Natural killer cell (primary cell): ENCODE measurements around the gene TSPAN33. TPM values are rescaled to one million over a fixed set of nuclear protein-coding genes. Genes with fewer than 3 reads are reported as not detected.

Source experiments
- ATAC-seq, 3 donors: fragments of 150-1000 bp in 2 of 3; fragments of 200-7000 bp in 1 of 3; cut with Tn5 transposase; 1 replicate in 1 of 3; 2 replicates in 2 of 3; pipeline ENCODE4 v1.10.0; 2021; ENCODE audit warnings: mild to moderate bottlenecking in 2 of 3, moderate library complexity in 2 of 3
- DNase-seq, 2 donors: peaks; one replicate each; pipeline versions ENCODE4 v3.0.0 to v3.0.0-alpha.2; 2013 to 2021; ENCODE audit warnings: mixed read lengths in 1 of 2
- H3K27ac ChIP-seq: one replicate; pipeline ENCODE4 v1.5.1; 2013; ENCODE audit warnings: mild to moderate bottlenecking, low read length
- H3K27me3 ChIP-seq: one replicate; pipeline ENCODE4 v1.6.1; 2013; ENCODE audit warnings: low read length; ENCODE audit not compliant: control insufficient read depth, insufficient read depth
- H3K36me3 ChIP-seq: one replicate; pipeline ENCODE4 v1.6.1; 2013; ENCODE audit warnings: low read length; ENCODE audit not compliant: control insufficient read depth, insufficient read depth
- H3K4me1 ChIP-seq: one replicate; pipeline ENCODE4 v1.6.1; 2013; ENCODE audit warnings: low read length; ENCODE audit not compliant: control insufficient read depth, insufficient read depth
- H3K4me3 ChIP-seq: one replicate; pipeline ENCODE4 v1.5.1; 2013; ENCODE audit warnings: low read length
- H3K9me3 ChIP-seq: one replicate; pipeline ENCODE4 v1.6.1; 2013; ENCODE audit warnings: low read length; ENCODE audit not compliant: control insufficient read depth, insufficient read depth
- H3K27ac Mint-ChIP-seq, 2 donors: one replicate each; pipeline ENCODE4 v1.8.0; 2022; ENCODE audit warnings: mild to moderate bottlenecking in 2 of 2, mixed read lengths in 2 of 2, moderate library complexity in 1 of 2
- H3K27me3 Mint-ChIP-seq, 2 donors: one replicate each; pipeline ENCODE4 v1.8.0; 2022; ENCODE audit warnings: low read depth in 2 of 2, mixed read lengths in 2 of 2
- H3K36me3 Mint-ChIP-seq: one replicate; pipeline ENCODE4 v1.8.0; 2022; ENCODE audit warnings: mixed read lengths
- H3K4me1 Mint-ChIP-seq, 2 donors: one replicate each; pipeline ENCODE4 v1.8.0; 2022; ENCODE audit warnings: mixed read lengths in 2 of 2
- H3K4me3 Mint-ChIP-seq: one replicate; pipeline ENCODE4 v1.8.0; 2022; ENCODE audit warnings: mild to moderate bottlenecking, moderate library complexity, mixed read lengths
- H3K9me3 Mint-ChIP-seq, 2 donors: one replicate each; pipeline ENCODE4 v1.8.0; 2022; ENCODE audit warnings: mixed read lengths in 2 of 2
- WGBS: methylation state at CpG from one replicate; pipeline ENCODE4 v1.1.7; 2013; ENCODE audit warnings: missing lambda C conversion rate; ENCODE audit not compliant: insufficient coverage; 5-methylcytosine and 5-hydroxymethylcytosine counted together
- intact Hi-C: fragments of 100-400 bp; cut with micrococcal nuclease; formaldehyde crosslinking; loops from one replicate; pipeline ENCODE4 v1.14.2; 2022
- total RNA-seq, 4 donors: library from RNA; stranded (reverse); fragments of 120-200 nt in 1 of 4; gene quantifications; one replicate each; pipeline versions ENCODE4 v1.2.3 to v1.2.4, GENCODE V29; 2013 to 2022
- TF ChIP-seq, protein P1 (sequence below): fragments of 200-600 bp; IDR thresholded peaks from one replicate; pipeline ENCODE4 v1.8.0; 2022; ENCODE audit warnings: antibody characterized with exemption

The TSPAN33 gene
- total RNA-seq, 3 donors from 2014 or later (not counting 1 experiment from before 2014, with no cell fraction given), result 4.0 to 7.2 (median 5.1) TPM

DNA sequence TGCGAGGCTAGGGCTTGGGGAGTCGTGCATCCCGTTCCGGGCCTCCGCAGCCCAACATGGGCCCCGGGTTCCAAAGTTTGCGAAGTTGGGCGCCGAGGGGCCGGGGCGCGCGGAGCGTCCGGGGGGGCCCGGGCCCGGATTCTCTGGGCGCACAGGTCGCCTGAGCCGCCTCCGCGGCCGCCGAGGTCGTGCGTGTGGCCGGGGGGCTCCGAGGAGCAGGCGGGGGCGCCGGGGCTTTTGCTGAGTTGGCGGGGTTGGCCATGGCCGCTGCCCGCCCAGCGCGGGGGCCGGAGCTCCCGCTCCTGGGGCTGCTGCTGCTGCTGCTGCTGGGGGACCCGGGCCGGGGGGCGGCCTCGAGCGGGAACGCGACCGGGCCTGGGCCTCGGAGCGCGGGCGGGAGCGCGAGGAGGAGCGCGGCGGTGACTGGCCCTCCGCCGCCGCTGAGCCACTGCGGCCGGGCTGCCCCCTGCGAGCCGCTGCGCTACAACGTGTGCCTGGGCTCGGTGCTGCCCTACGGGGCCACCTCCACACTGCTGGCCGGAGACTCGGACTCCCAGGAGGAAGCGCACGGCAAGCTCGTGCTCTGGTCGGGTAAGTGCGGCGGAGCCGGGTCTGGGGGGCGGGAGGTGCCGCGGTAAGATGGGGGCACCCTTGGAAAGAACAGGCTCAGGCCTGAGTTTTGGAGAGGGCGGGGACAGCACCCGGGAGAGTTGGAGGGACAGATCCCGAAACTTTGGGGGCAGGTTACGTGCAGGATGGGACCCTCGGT, 44.6 kb downstream of the TSPAN33 start:
- Histone ChIP-seq H3K4me3 (no peak overlapping the region), H3K4me1 (peaks cover 14% of the 10 kb centered on the region), H3K9me3 (no peaks in the 10 kb centered on the region), H3K27ac (no peak overlapping the region), H3K36me3 (no peaks in the 10 kb centered on the region), H3K27me3 (peaks cover 15% of the 10 kb centered on the region)
- no peaks in the 10 kb centered on the region for H3K9me3 Mint-ChIP-seq
- DNase-seq (no peak), ATAC-seq (peak; percentile 18 to 50 (median 22))
- no peaks in the 10 kb centered on the region for H3K36me3 Mint-ChIP-seq
- TF ChIP-seq, protein P1, sequence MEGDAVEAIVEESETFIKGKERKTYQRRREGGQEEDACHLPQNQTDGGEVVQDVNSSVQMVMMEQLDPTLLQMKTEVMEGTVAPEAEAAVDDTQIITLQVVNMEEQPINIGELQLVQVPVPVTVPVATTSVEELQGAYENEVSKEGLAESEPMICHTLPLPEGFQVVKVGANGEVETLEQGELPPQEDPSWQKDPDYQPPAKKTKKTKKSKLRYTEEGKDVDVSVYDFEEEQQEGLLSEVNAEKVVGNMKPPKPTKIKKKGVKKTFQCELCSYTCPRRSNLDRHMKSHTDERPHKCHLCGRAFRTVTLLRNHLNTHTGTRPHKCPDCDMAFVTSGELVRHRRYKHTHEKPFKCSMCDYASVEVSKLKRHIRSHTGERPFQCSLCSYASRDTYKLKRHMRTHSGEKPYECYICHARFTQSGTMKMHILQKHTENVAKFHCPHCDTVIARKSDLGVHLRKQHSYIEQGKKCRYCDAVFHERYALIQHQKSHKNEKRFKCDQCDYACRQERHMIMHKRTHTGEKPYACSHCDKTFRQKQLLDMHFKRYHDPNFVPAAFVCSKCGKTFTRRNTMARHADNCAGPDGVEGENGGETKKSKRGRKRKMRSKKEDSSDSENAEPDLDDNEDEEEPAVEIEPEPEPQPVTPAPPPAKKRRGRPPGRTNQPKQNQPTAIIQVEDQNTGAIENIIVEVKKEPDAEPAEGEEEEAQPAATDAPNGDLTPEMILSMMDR, result no peak
- no peak overlapping the region for H3K27ac Mint-ChIP-seq
- intact Hi-C loops, result no loop called here
- peaks cover 39 to 44% of the 10 kb centered on the region in 2 donors for H3K27me3 Mint-ChIP-seq
- peak overlapping the region; percentile 84 for H3K4me3 Mint-ChIP-seq
- peaks cover 5 to 7% of the 10 kb centered on the region in 2 donors for H3K4me1 Mint-ChIP-seq
- 2% methylated on average over 83 of the region's 83 CpGs for WGBS

DNA sequence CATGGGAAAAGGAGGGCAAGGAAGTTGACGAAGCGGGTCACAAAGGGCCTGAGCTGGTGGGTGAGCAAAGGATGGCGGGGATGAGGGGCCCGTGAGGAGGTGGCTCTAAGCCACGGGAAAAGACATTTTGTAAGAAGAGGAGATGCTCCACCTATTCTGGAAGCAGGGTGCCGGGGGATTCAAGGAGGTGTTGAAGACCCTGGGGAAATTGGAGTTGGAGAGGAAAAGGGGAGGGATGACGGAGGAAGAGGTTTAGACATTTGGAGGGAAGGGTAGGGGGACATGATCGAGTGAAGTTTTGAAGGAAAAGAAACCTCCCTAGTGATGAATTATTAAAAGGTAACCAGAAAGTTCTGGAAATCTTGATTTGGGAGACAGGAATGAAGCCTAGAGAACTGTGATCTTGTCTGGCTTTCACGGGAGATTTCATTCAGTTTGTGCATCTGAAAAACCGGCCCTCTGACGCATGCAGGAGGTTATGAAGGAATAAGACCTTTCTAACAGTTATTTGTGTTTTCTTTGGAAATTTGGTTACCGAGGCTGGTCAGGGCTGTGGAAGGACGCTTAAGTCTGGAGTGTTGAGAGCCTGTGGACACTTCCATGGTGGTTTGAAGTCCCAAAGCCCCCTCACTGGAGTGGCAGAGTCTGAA, 45.3 kb downstream of the TSPAN33 start:
- DNase-seq (no peak), ATAC-seq (no peak)
- Histone ChIP-seq H3K4me3 (no peak overlapping the region), H3K4me1 (peaks cover 14% of the 10 kb centered on the region), H3K9me3 (no peaks in the 10 kb centered on the region), H3K27ac (no peak overlapping the region), H3K27me3 (peaks cover 15% of the 10 kb centered on the region), H3K36me3 (no peaks in the 10 kb centered on the region)
- Mint-ChIP-seq H3K36me3 (no peaks in the 10 kb centered on the region), H3K4me1 (peaks cover 5 to 7% of the 10 kb centered on the region in 2 donors), H3K4me3 (peak overlapping the region; percentile 84), H3K27me3 (peaks cover 39 to 44% of the 10 kb centered on the region in 2 donors), H3K27ac (no peak overlapping the region), H3K9me3 (no peaks in the 10 kb centered on the region)
- intact Hi-C loops, result no loop called here
- TF ChIP-seq, protein P1, result no peak
- WGBS, result 66% methylated on average over 13 of the region's 13 CpGs

DNA sequence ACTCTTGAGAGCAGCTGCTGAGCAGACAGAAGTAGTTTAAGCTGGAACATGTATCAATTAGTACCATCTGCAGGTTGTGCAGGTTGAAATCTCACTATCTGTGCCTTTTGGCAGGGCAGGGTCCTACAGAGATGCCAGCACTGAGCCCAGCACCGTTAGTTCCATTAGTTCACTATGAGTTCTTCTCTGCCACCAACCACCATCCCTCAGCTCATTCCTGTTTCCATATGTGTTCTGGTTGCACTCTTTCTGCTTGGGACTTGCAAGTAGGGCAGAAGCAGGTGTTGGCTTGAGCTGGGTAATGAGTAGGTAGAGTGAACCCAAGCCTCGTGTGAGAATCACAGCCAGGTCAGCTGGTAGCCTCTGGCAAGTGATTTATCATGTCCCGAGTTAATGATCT, 46.8 kb downstream of the TSPAN33 start:
- no peaks in the 10 kb centered on the region for H3K9me3 Mint-ChIP-seq
- peaks cover 39 to 44% of the 10 kb centered on the region in 2 donors for H3K27me3 Mint-ChIP-seq
- Histone ChIP-seq H3K9me3 (no peaks in the 10 kb centered on the region), H3K27me3 (peaks cover 15% of the 10 kb centered on the region), H3K27ac (no peak overlapping the region), H3K36me3 (no peaks in the 10 kb centered on the region), H3K4me1 (peaks cover 14% of the 10 kb centered on the region), H3K4me3 (no peak overlapping the region)
- WGBS, result 98% methylated on average over 3 of the region's 3 CpGs
- TF ChIP-seq, protein P1, result no peak
- intact Hi-C loops, result no loop called here
- peaks cover 5 to 7% of the 10 kb centered on the region in 2 donors for H3K4me1 Mint-ChIP-seq
- ATAC-seq, result no peak
- no peak overlapping the region for H3K4me3 Mint-ChIP-seq
- H3K27ac Mint-ChIP-seq, result no peak overlapping the region
- DNase-seq, result no peak
- H3K36me3 Mint-ChIP-seq, result no peaks in the 10 kb centered on the region
